ENCODE results near the gene IPO11.

Gene IPO11

DNA sequence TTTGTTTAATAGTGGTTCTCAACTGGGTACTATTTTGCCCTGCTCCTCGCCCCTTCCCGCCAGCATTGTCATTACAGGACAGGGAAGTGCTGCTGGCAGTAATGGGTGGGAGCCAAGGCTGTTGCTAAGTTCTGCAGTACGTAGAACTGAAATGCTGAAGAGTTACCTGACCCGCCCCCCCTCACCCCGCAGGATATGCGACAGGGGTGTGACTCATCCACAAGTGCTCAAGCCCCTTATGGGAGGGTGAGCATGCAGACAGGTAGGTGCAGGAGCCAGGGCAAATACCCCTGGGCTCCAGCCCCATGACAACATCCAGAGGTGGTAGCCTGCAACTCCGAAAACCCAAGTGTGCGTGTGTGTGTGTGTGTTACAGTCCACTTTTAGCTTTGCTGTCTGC lies 201.8 kb downstream of the IPO11 start:
- H3K27me3 ChIP-seq: no peaks in the 10 kb centered on the region
- no peaks in the 10 kb centered on the region for H3K9me3 ChIP-seq
- no peak overlapping the region for H3K27ac ChIP-seq
- H3K36me3 ChIP-seq: peaks cover 6 to 14% (median 7%) of the 10 kb centered on the region in 3 donors
- no peaks in the 10 kb centered on the region for H3K4me1 ChIP-seq
- no peak for DNase-seq
- no peak overlapping the region for H3K4me3 ChIP-seq
- intact Hi-C loops (cut with DNase I; ENCODE audit: low total_unique reads): no loop called here
- TF ChIP-seq, protein P1, sequence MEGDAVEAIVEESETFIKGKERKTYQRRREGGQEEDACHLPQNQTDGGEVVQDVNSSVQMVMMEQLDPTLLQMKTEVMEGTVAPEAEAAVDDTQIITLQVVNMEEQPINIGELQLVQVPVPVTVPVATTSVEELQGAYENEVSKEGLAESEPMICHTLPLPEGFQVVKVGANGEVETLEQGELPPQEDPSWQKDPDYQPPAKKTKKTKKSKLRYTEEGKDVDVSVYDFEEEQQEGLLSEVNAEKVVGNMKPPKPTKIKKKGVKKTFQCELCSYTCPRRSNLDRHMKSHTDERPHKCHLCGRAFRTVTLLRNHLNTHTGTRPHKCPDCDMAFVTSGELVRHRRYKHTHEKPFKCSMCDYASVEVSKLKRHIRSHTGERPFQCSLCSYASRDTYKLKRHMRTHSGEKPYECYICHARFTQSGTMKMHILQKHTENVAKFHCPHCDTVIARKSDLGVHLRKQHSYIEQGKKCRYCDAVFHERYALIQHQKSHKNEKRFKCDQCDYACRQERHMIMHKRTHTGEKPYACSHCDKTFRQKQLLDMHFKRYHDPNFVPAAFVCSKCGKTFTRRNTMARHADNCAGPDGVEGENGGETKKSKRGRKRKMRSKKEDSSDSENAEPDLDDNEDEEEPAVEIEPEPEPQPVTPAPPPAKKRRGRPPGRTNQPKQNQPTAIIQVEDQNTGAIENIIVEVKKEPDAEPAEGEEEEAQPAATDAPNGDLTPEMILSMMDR (IDR thresholded peaks at IDR 0.05): no peak

DNA sequence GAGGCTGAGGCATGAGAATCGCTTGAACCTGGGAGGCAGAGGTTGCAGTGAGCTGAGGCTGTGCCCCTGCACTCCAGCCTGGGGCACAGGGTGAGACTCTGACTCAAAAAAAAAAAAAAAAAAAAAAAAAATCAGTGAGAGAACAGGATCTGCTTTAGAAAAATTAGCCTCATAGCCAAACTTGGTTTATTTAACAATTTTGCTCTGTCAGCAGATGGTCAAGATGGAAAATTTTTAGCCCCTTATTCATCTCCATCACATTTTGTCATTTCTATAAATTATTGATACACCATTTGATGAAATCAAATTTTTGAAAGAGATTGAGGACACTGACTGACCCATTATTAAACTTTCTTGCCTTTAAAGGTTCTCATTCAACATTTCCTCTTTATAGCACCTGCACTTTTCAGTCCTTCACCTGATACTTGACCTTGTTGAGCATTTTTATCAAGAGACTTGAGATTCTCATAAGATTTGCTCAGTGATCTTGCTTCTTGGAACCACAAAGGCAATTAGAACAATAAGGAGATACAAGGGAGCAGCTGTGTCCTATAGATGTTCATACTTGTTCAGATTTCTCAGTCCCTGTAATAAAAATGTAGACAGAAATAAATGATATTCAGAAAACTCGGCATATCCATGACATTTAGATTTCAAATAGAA lies 204.2 kb downstream of the IPO11 start:
- H3K27ac ChIP-seq: no peak overlapping the region
- no peaks in the 10 kb centered on the region for H3K27me3 ChIP-seq
- intact Hi-C loops (cut with DNase I; ENCODE audit: low total_unique reads): no loop called here
- peaks cover 6 to 9% (median 7%) of the 10 kb centered on the region in 3 donors for H3K36me3 ChIP-seq
- DNase-seq: no peak
- H3K9me3 ChIP-seq: no peaks in the 10 kb centered on the region
- TF ChIP-seq, protein P1 (IDR thresholded peaks at IDR 0.05): no peak
- H3K4me3 ChIP-seq: no peak overlapping the region
- H3K4me1 ChIP-seq: no peaks in the 10 kb centered on the region

DNA sequence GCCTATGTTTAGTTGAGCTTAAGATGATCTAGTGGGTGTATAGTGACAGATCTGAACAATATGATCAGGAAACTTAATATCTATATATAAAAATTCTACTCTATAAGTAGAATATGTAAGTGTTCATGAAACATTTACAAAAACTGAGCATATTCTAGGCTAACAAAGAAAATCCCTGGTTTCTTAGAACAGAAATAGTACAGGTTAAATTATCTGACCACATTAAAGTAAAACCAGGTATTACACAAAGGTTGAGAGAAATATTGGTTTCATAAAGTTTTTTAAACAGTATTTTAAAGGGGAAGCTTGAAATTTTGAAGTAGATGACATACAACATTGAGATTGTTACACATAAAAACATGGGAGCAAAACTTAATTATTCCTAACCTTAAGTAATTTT lies 205.4 kb downstream of the IPO11 start:
- H3K27ac ChIP-seq: no peak overlapping the region
- peaks cover 6 to 9% (median 7%) of the 10 kb centered on the region in 3 donors for H3K36me3 ChIP-seq
- H3K27me3 ChIP-seq: no peaks in the 10 kb centered on the region
- intact Hi-C loops (cut with DNase I; ENCODE audit: low total_unique reads): no loop called here
- TF ChIP-seq, protein P1 (IDR thresholded peaks at IDR 0.05): no peak
- no peaks in the 10 kb centered on the region for H3K4me1 ChIP-seq
- no peak overlapping the region for H3K4me3 ChIP-seq
- H3K9me3 ChIP-seq: no peaks in the 10 kb centered on the region
- DNase-seq: no peak

DNA sequence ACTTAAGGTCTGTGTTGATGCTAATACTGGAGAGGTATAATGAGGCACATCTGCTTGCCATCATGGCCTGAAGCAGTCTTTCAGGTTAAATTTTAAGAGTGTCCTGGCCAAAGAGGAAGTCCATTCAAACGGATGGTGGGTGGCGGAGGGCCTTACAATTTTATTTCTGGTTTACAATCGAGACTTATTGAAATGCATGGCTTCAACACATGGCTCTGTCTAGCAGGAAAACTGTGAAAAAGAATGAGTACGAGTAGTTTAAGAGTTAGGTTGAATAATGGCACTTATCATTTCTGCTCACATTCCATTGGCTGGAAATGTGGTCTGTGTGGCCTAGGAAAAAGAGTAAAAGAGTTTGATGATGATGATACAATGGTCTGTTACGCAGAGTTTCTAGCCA lies 208.2 kb downstream of the IPO11 start:
- no peak for DNase-seq
- Histone ChIP-seq H3K27ac (no peak overlapping the region), H3K4me1 (no peaks in the 10 kb centered on the region), H3K36me3 (no peaks in the 10 kb centered on the region), H3K9me3 (no peaks in the 10 kb centered on the region), H3K4me3 (no peak overlapping the region), H3K27me3 (no peaks in the 10 kb centered on the region)
- intact Hi-C loops (cut with DNase I; ENCODE audit: low total_unique reads): no loop called here
- TF ChIP-seq, protein P1 (IDR thresholded peaks at IDR 0.05): no peak

DNA sequence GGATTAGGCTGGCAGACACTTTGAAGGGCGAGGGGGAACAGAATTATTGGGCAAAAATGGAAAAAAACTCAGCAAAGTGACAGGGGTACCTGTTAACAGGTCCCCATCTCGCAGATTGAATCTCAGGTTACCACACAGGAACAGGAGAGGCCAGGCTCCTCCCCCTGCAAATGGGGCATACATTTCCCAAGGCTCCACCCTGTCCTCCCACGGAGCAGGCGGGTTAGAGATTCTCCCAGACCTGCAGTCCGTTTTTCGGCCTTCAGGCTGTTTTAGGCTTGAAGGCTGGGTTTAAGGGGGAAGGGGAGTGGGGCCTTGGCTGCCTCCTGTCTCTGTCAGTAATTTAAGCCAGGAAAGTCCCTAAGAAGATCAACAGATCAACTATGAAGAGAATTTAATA lies 208.7 kb downstream of the IPO11 start:
- TF ChIP-seq, protein P1 (IDR thresholded peaks at IDR 0.05): no peak

More for the DNA sequence above, 208.7 kb downstream of the IPO11 start:
- H3K9me3 ChIP-seq: no peaks in the 10 kb centered on the region
- no peak for DNase-seq
- no peak overlapping the region for H3K27ac ChIP-seq
- no peaks in the 10 kb centered on the region for H3K27me3 ChIP-seq
- H3K36me3 ChIP-seq: peaks cover 0 to 3% (median 3%) of the 10 kb centered on the region in 3 donors
- H3K4me1 ChIP-seq: no peaks in the 10 kb centered on the region
- H3K4me3 ChIP-seq: no peak overlapping the region
- intact Hi-C loops (cut with DNase I; ENCODE audit: low total_unique reads): no loop called here

Data from tibial artery (tissue), 4 donors.